ENCODE results near the gene TUBB. TPM values are rescaled to one million over a fixed set of nuclear protein-coding genes. Genes with fewer than 3 reads are reported as not detected.
A peak's percentile ranks its signal among the peaks of the same experiment; 100 is the strongest.

The TUBB gene
- total RNA-seq, 4 donors from 2014 or later: 152 to 218 (median 207) TPM

DNA sequence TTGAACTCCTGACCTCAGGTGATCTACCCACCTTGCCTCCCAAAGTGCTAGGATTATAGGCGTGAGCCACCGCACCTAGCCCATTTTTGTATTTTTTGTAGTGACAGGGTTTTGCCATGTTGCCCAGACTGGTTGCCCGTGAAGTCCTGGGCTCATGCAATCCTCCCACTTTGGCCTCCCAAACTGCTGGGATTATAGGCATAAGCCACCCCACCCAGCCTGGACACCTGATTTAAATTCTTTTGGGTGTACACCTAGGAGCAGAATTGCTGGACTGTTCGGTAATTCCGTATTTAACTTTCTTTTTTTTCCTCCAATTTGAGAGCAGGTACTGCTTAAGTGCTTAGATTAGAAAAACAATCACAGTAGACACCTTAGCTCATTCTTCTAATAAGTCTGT lies 23.7 kb upstream of the TUBB start:
- DNase-seq (ENCODE audit: low spot score in 2 of 2): no peak
- TF ChIP-seq EP300 (IDR thresholded peaks at IDR 0.05) (no peak), CTCF (IDR thresholded peaks at IDR 0.05) (no peak), POLR2A (IDR thresholded peaks at IDR 0.05) (no peak)
- Histone ChIP-seq H3K27me3 (no peaks in the 10 kb centered on the region), H3K27ac (peak overlapping the region in 1 of 4 donors; percentile 3), H3K4me1 (peaks cover 0 to 15% (median 2%) of the 10 kb centered on the region in 4 donors), H3K36me3 (peaks cover 0 to 24% (median 3%) of the 10 kb centered on the region in 3 donors), H3K9me3 (no peaks in the 10 kb centered on the region), H3K4me3 (no peak overlapping the region)
- WGBS, 2 donors: 98% methylated on average over 5 of the region's 5 CpGs

GRCh38 chr6:30700340-30700739 lies 19.8 kb upstream of the TUBB start:
- DNase-seq (ENCODE audit: low spot score in 2 of 2): no peak
- 59 to 60% methylated on average over 4 of the region's 4 CpGs for WGBS, 2 donors
- H3K36me3 ChIP-seq: peaks cover 3 to 63% (median 4%) of the 10 kb centered on the region in 3 donors
- no peaks in the 10 kb centered on the region for H3K9me3 ChIP-seq
- H3K27ac ChIP-seq: no peak overlapping the region
- peaks cover 0 to 5% (median 0%) of the 10 kb centered on the region in 4 donors for H3K4me1 ChIP-seq
- no peak overlapping the region for H3K4me3 ChIP-seq
- no peaks in the 10 kb centered on the region for H3K27me3 ChIP-seq
- no peak for TF ChIP-seq EP300 (IDR thresholded peaks at IDR 0.05)
- no peak for TF ChIP-seq POLR2A (IDR thresholded peaks at IDR 0.05)
- TF ChIP-seq CTCF (IDR thresholded peaks at IDR 0.05): no peak

- H3K4me3 ChIP-seq: no peak overlapping the region
- H3K27ac ChIP-seq: no peak overlapping the region
- H3K36me3 ChIP-seq: peaks cover 3 to 90% (median 4%) of the 10 kb centered on the region in 3 donors
- no peak for TF ChIP-seq EP300 (IDR thresholded peaks at IDR 0.05)
- no peak for TF ChIP-seq POLR2A (IDR thresholded peaks at IDR 0.05)
- no peak for TF ChIP-seq CTCF (IDR thresholded peaks at IDR 0.05)
- H3K9me3 ChIP-seq: no peaks in the 10 kb centered on the region
- H3K27me3 ChIP-seq: no peaks in the 10 kb centered on the region
- WGBS, 2 donors: 95 to 99% methylated on average over 10 of the region's 10 CpGs
- no peaks in the 10 kb centered on the region for H3K4me1 ChIP-seq
- DNase-seq (ENCODE audit: low spot score in 2 of 2): no peak
Measured at GRCh38 chr6:30703011-30703410, 17.1 kb upstream of the TUBB start.

- 89% methylated on average over 4 of the region's 4 CpGs for WGBS, 2 donors
- no peak overlapping the region for H3K4me3 ChIP-seq
- TF ChIP-seq EP300 (IDR thresholded peaks at IDR 0.05): no peak
- TF ChIP-seq CTCF (IDR thresholded peaks at IDR 0.05): no peak
- TF ChIP-seq POLR2A (IDR thresholded peaks at IDR 0.05): no peak
- H3K36me3 ChIP-seq: peaks cover 3 to 98% (median 4%) of the 10 kb centered on the region in 3 donors
- no peaks in the 10 kb centered on the region for H3K9me3 ChIP-seq
- no peaks in the 10 kb centered on the region for H3K27me3 ChIP-seq
- no peak for DNase-seq (ENCODE audit: low spot score in 2 of 2)
- H3K27ac ChIP-seq: no peak overlapping the region
- no peaks in the 10 kb centered on the region for H3K4me1 ChIP-seq
Measured at GRCh38 chr6:30703821-30704220, 16.3 kb upstream of the TUBB start.

GRCh38 chr6:30705620-30706019 lies 14.5 kb upstream of the TUBB start:
- TF ChIP-seq EP300 (IDR thresholded peaks at IDR 0.05): no peak
- no peaks in the 10 kb centered on the region for H3K4me1 ChIP-seq
- no peak overlapping the region for H3K4me3 ChIP-seq
- no peak overlapping the region for H3K27ac ChIP-seq
- no peak for DNase-seq (ENCODE audit: low spot score in 2 of 2)
- H3K27me3 ChIP-seq: no peaks in the 10 kb centered on the region
- 91 to 93% methylated on average over 4 of the region's 4 CpGs for WGBS, 2 donors
- peaks cover 0 to 100% (median 4%) of the 10 kb centered on the region in 3 donors for H3K36me3 ChIP-seq
- H3K9me3 ChIP-seq: no peaks in the 10 kb centered on the region
